Skeletal muscle tissue (tissue), 4 donors: ENCODE results near the gene CRTC2. TPM values are rescaled to one million over a fixed set of nuclear protein-coding genes. Genes with fewer than 3 reads are reported as not detected.

Experiments used
- H3K27ac ChIP-seq: one replicate; pipeline ENCODE4 v1.7.0; 2013; ENCODE audit warnings: mild to moderate bottlenecking, low read depth, low read length, inconsistent platforms
- H3K27me3 ChIP-seq, 3 donors: one replicate each; pipeline ENCODE4 v1.7.0; 2013; ENCODE audit warnings: low read length in 3 of 3; ENCODE audit not compliant: control insufficient read depth in 3 of 3, insufficient read depth in 3 of 3
- H3K36me3 ChIP-seq, 3 donors: one replicate each; pipeline ENCODE4 v1.7.0; 2013; ENCODE audit warnings: low read length in 3 of 3; ENCODE audit not compliant: control insufficient read depth in 3 of 3, insufficient read depth in 3 of 3
- H3K4me1 ChIP-seq, 3 donors: one replicate each; pipeline ENCODE4 v1.7.0; 2013; ENCODE audit warnings: low read length in 3 of 3, mild to moderate bottlenecking in 3 of 3; ENCODE audit not compliant: control insufficient read depth in 3 of 3, insufficient read depth in 3 of 3
- H3K4me3 ChIP-seq, 3 donors: one replicate each; pipeline ENCODE4 v1.7.0; 2013; ENCODE audit warnings: low read length in 3 of 3
- H3K9ac ChIP-seq, 3 donors: one replicate each; pipeline ENCODE4 v1.7.0; 2013; ENCODE audit warnings: low read length in 3 of 3, mild to moderate bottlenecking in 3 of 3, moderate library complexity in 2 of 3, low read depth in 1 of 3
- H3K9me3 ChIP-seq, 3 donors: one replicate each; pipeline ENCODE4 v1.7.0; 2013; ENCODE audit warnings: low read length in 3 of 3; ENCODE audit not compliant: control insufficient read depth in 3 of 3
- total RNA-seq: library from RNA; depleted of rRNA; stranded (reverse); fragments of >200 nt; gene quantifications from one replicate; pipeline ENCODE4 v1.2.3, GENCODE V29; 2014
- donor health status: Osteomylitis.

Gene CRTC2
- total RNA-seq, 1 donor from 2014 or later = 3.1 TPM

GRCh38 chr1:153963030-153963849 lies 4.8 kb upstream of the CRTC2 start, which contains the start of gene SLC39A1:
Gene SLC39A1, minus strand, starts transcription at chr1:153963537. Its CDS starts 822 bp downstream, at chr1:153962715.
- Histone ChIP-seq H3K9ac (peak within 1 kb of the TSS; percentile 85 to 92 (median 91)), H3K27me3 (no peaks in the 10 kb centered on the region), H3K4me1 (peaks cover 61 to 73% (median 65%) of the 10 kb centered on the region in 3 donors)

GRCh38 chr1:153962088-153963029 lies 3.9 kb upstream of the CRTC2 start:
- peaks cover 12 to 19% (median 18%) of the 10 kb centered on the region in 3 donors for H3K36me3 ChIP-seq
- peak overlapping the region; percentile 79 to 94 (median 88) for H3K4me3 ChIP-seq
- peak overlapping the region; percentile 85 to 92 (median 89) for H3K9ac ChIP-seq
- H3K27ac ChIP-seq = peak overlapping the region; percentile 94
- H3K27me3 ChIP-seq = no peaks in the 10 kb centered on the region
- peaks cover 62 to 74% (median 65%) of the 10 kb centered on the region in 3 donors for H3K4me1 ChIP-seq
- no peaks in the 10 kb centered on the region for H3K9me3 ChIP-seq

More at GRCh38 chr1:153963030-153963849, 4.8 kb upstream of the CRTC2 start, which contains the start of gene SLC39A1:
- Histone ChIP-seq H3K4me3 (peak within 1 kb of the TSS; percentile 79 to 94 (median 93)), H3K36me3 (peaks cover 12 to 19% (median 18%) of the 10 kb centered on the region in 3 donors), H3K9me3 (no peaks in the 10 kb centered on the region), H3K27ac (peak within 1 kb of the TSS; percentile 94)

DNA sequence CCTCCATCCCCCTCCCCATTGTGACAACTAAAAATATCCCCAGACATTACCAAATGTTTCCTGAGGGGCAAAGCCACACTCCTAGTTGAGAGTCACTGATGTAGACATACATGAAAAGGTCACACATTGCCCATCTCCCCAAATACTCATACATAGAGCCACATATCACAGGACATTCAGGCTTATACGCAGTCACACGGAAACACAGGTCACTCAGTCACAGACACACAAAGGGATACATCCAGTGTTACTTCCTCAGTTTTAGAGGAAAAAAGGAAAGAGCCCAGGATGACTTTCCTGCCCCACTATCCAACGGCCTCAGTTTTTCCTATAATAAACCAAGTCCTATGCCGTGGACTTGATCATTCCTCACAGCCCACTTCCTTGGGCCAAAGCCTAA lies 3.0 kb upstream of the CRTC2 start:
- Histone ChIP-seq H3K36me3 (peaks cover 12 to 19% (median 18%) of the 10 kb centered on the region in 3 donors), H3K4me3 (peak overlapping the region in 2 of 3 donors; percentile 1 to 79), H3K27me3 (no peaks in the 10 kb centered on the region), H3K9me3 (no peaks in the 10 kb centered on the region), H3K27ac (peak overlapping the region; percentile 94), H3K4me1 (peaks cover 65 to 76% (median 69%) of the 10 kb centered on the region in 3 donors), H3K9ac (peak overlapping the region in 2 of 3 donors; percentile 85 to 89)

- Histone ChIP-seq H3K9me3 (no peaks in the 10 kb centered on the region), H3K27me3 (no peaks in the 10 kb centered on the region), H3K4me1 (peaks cover 73 to 78% (median 74%) of the 10 kb centered on the region in 3 donors)
Measured at GRCh38 chr1:153960206-153960605, 1.8 kb upstream of the CRTC2 start.

GRCh38 chr1:153959454-153959853 lies 1.0 kb upstream of the CRTC2 start:
- H3K4me3 ChIP-seq = peak overlapping the region in 1 of 3 donors; percentile 13
- peaks cover 16 to 23% (median 18%) of the 10 kb centered on the region in 3 donors for H3K36me3 ChIP-seq
- H3K27ac ChIP-seq = peak overlapping the region; percentile 80
- peak overlapping the region in 1 of 3 donors; percentile 71 for H3K9ac ChIP-seq
- no peaks in the 10 kb centered on the region for H3K27me3 ChIP-seq
- H3K4me1 ChIP-seq = peaks cover 73 to 85% (median 81%) of the 10 kb centered on the region in 3 donors
- no peaks in the 10 kb centered on the region for H3K9me3 ChIP-seq

More at GRCh38 chr1:153960206-153960605, 1.8 kb upstream of the CRTC2 start:
- H3K27ac ChIP-seq = peak overlapping the region; percentile 80
- H3K9ac ChIP-seq = peak overlapping the region in 2 of 3 donors; percentile 1 to 71
- peak overlapping the region in 1 of 3 donors; percentile 13 for H3K4me3 ChIP-seq
- H3K36me3 ChIP-seq = peaks cover 12 to 19% (median 18%) of the 10 kb centered on the region in 3 donors

- peak overlapping the region; percentile 50 to 66 (median 61) for H3K4me3 ChIP-seq
- peaks cover 16 to 24% (median 18%) of the 10 kb centered on the region in 3 donors for H3K36me3 ChIP-seq
- peaks cover 70 to 86% (median 81%) of the 10 kb centered on the region in 3 donors for H3K4me1 ChIP-seq
- peak overlapping the region in 1 of 3 donors; percentile 59 for H3K9ac ChIP-seq
- H3K27ac ChIP-seq = peak overlapping the region; percentile 80
- no peaks in the 10 kb centered on the region for H3K9me3 ChIP-seq
- no peaks in the 10 kb centered on the region for H3K27me3 ChIP-seq
Measured at GRCh38 chr1:153958961-153959260, 499 bp upstream of the CRTC2 start.

DNA sequence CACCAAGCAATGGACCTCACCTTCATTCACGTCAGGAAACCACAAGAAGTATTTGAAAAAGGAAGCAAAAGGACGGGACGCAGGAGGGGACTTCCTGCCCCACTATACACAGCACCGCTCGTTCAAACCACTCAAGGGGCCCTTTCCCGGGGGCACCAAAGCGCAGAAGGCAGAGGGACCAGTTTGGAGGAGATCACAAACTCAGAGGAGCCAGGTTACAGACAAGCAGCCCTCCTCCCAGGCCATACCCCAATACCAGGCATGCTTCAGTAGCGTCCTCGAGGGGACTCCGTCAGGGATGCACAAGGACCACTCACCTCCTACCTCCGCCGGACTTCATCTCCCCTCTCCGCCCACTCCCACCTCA lies 685 bp downstream of the CRTC2 start:
- H3K9ac ChIP-seq = peak overlapping the region; percentile 85 to 94 (median 91)
- H3K4me3 ChIP-seq = peak overlapping the region; percentile 80 to 92 (median 89)
- H3K27ac ChIP-seq = peak overlapping the region; percentile 80
- H3K36me3 ChIP-seq = peaks cover 16 to 32% (median 20%) of the 10 kb centered on the region in 3 donors
- peaks cover 69 to 87% (median 83%) of the 10 kb centered on the region in 3 donors for H3K4me1 ChIP-seq
- no peaks in the 10 kb centered on the region for H3K9me3 ChIP-seq
- H3K27me3 ChIP-seq = no peaks in the 10 kb centered on the region

GRCh38 chr1:153956997-153957715 lies 1.3 kb downstream of the CRTC2 start:
- Histone ChIP-seq H3K9ac (peak overlapping the region; percentile 85 to 94 (median 91)), H3K4me3 (peak overlapping the region; percentile 80 to 92 (median 89)), H3K27me3 (no peaks in the 10 kb centered on the region), H3K4me1 (peaks cover 63 to 85% (median 77%) of the 10 kb centered on the region in 3 donors), H3K36me3 (peaks cover 22 to 37% (median 25%) of the 10 kb centered on the region in 3 donors), H3K27ac (peak overlapping the region; percentile 80), H3K9me3 (no peaks in the 10 kb centered on the region)

- Histone ChIP-seq H3K36me3 (peaks cover 31 to 43% (median 32%) of the 10 kb centered on the region in 3 donors), H3K4me3 (no peak overlapping the region), H3K27me3 (no peaks in the 10 kb centered on the region), H3K4me1 (peaks cover 40 to 61% (median 55%) of the 10 kb centered on the region in 3 donors), H3K9ac (no peak overlapping the region), H3K9me3 (no peaks in the 10 kb centered on the region), H3K27ac (no peak overlapping the region)
Measured at GRCh38 chr1:153954826-153955225, 3.6 kb downstream of the CRTC2 start.
